SK-MEL-5 (cell line): Measurements from ENCODE around the gene CD6. TPM values are rescaled to one million over a fixed set of nuclear protein-coding genes. Genes with fewer than 3 reads are reported as not detected.

ENCODE experiments used
- DNase-seq: peaks from one replicate; pipeline ENCODE4 v3.0.0-alpha.2; 2016; ENCODE audit warnings: low read depth, low spot score
- in situ Hi-C: cut with HindIII; loops from 2 replicates; pipeline ENCODE4 v1.10.0; 2016; ENCODE audit warnings: low sequenced_read_pairs, high pct_unique_total_duplicates, low pct_unique_long_range_greater_than_20kb
- total RNA-seq: library from RNA; depleted of rRNA; stranded (reverse); fragments of >200 nt; shearing (Covaris generic); gene quantifications from 2 replicates; pipeline ENCODE4 v1.2.3, GENCODE V29; 2014

Gene CD6
- total RNA-seq, 1 experiment from 2014 or later, result not detected

DNA sequence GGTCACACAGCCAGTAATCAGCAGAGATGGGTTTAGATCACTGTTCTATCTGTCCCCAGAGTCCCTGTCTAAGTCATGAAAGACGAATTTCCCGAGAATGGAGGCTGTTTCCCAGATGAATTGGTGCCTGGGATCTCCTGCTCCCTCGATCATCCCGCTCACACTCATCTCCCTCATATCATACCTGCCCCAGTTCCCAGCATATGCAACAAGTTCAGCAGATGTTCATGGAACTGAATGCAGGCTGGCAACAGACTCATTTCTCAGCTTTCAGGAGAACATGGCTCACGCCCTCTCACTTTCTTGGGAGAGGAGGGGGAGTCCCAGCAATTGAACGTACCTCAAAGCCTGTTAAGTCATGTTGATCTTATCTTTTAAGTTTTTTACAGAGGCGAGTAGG, 22.1 kb downstream of the CD6 start:
- DNase-seq, result no peak
- in situ Hi-C loops, result no loop called here

GRCh38 chr11:60994541-60995080, 23.1 kb downstream of the CD6 start:
- no peak for DNase-seq
- in situ Hi-C loops, result no loop called here

- in situ Hi-C loops, result no loop called here
- no peak for DNase-seq
Observed at GRCh38 chr11:60995798-60996197, 24.3 kb downstream of the CD6 start.

DNA sequence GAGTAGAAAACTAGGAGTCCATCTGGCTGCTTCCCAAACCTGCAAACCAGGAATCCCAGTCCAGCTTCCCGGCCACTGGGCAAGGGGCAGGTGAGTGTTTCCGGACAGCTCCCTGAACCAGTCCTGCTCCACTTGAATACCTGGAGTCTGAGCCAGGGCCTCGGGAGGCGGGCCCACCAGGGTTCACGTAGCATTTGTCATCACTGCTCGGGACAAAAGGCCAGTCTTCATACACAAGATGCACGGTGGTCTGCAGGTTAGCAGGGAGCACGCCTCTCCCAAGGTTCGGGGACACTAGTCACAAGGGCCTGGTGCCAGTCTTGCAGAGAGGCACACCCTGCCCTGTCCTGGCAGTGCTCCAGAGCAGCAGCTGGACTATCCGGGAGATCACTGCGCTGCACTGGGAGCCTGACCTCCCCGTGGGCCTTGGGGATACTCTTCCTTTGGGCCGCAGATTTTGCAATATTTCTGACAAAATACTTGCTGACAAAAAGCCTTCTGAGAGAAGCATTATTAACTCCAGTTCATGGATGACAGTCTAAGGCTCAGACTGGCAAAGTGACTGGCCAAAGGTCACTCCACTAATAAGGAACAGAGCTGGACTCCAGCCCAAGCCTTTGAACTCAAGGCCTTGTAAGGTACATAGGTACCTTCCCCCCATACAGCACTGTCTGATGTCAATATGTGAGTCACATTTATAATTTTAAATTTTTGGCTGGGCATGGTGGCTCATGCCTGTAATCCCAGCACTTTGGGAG, 25.1 kb downstream of the CD6 start:
- in situ Hi-C loops, result no loop called here
- no peak for DNase-seq

DNA sequence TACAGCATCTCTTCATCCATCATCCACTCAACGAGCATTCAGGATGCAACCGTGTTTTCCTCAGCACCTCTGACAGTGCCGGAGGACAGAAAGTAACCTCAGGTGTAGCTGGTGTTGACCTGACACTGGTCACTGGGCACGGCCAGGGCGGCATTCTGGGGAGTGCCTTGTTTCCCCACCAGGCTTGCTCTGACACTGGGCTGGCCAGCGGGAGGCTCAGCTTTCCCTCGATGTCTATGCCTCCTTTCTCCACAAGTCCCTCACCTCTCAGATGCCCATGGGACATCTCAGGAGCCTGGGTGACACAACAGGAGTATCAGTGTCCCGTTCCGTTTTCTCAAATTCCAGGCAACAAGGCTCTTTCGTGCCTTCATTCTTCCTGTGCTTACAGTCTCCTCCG, 28.9 kb downstream of the CD6 start:
- no peak for DNase-seq
- in situ Hi-C loops, result no loop called here

GRCh38 chr11:61001931-61002330, 30.5 kb downstream of the CD6 start:
- no peak for DNase-seq
- in situ Hi-C loops, result no loop called here

DNA sequence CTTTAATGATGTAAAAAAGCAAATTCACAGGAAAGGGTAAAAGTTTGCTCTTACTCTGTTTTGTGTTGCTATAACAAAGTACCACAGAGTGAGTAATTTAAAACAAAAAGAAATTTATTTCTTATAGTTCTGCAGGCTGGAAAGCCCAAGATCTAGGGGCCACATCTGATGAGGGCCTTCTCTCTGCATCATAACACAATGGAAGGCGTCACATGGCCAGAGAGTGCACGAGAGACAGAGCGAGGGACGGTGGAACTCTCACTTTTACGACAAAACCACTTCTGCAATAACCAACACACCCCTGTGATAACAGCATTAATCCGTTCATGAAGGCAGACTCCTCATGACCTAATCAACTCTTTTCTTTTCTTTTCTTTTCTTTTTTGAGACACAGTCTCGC, 31.1 kb downstream of the CD6 start:
- in situ Hi-C loops, result no loop called here
- DNase-seq, result no peak

- DNase-seq, result no peak
- in situ Hi-C loops, result no loop called here
Observed at GRCh38 chr11:61004180-61004611, 32.7 kb downstream of the CD6 start.

DNA sequence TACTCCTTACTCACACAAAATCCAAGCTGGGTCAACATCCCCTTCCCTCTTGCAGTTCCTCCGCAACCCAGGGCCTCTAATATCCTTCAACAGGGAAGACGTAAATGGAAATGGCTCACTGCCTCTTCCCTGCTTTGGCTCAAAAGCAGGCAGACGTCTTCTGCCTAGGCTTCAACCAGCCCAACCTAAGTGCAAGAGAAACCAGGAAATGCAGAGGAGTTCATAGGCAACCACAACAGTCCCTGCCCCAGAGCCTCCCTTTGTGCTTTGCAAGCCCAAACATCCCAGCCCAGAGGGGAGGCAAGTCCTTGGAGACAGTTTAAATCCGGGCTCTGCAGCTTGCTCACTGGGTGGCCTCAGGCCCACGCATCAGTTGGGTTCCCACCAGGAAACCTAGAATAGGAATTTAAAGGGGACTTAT, 33.3 kb downstream of the CD6 start:
- no peak for DNase-seq
- in situ Hi-C loops, result no loop called here

DNA sequence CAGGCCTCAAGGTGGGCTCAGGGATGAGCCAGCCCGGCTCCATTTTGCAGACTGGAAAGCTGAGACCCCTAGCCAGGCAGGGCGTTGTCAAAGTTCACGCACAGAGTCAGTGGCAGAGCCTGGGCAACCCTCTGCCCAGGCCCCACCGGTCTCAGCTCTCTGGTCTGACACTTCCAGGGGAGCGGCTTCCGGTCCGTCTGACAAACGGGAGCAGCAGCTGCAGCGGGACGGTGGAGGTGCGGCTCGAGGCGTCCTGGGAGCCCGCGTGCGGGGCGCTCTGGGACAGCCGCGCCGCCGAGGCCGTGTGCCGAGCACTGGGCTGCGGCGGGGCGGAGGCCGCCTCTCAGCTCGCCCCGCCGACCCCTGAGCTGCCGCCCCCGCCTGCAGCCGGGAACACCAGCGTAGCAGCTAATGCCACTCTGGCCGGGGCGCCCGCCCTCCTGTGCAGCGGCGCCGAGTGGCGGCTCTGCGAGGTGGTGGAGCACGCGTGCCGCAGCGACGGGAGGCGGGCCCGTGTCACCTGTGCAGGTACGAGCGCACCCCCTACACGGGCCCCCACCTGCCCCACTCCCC, 36.0 kb downstream of the CD6 start:
- DNase-seq, result no peak
- in situ Hi-C loops, result no loop called here

GRCh38 chr11:61007956-61008896, 36.7 kb downstream of the CD6 start:
- DNase-seq, result no peak
- in situ Hi-C loops, result no loop called here

DNA sequence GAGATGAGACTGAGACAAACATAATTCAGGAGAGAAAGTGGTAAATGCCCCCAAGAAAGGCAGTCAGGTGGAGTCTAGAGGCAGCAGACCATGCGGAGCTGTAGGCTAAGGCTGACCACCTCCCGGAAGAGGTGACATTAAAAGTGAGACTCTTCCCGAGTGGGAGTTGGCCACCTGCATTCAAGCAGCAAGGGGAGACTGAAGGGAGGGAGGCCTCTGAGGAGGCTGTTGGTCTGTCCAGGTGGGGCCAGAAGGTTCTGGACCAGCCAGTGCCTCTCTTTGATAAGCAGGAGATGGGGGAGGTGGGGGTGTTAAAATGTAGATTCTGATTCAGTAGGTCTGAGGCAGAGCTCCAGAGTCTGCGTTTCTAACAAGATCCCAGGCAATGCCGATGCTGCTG, 37.5 kb downstream of the CD6 start:
- in situ Hi-C loops, result no loop called here
- no peak for DNase-seq

- no peak for DNase-seq
- in situ Hi-C loops, result no loop called here
Observed at GRCh38 chr11:61009392-61010275, 38.2 kb downstream of the CD6 start.

- no peak for DNase-seq
- in situ Hi-C loops, result no loop called here
Observed at GRCh38 chr11:61010466-61011228, 39.2 kb downstream of the CD6 start.

- no peak for DNase-seq
- in situ Hi-C loops, result no loop called here
Observed at GRCh38 chr11:61011229-61011870, 39.9 kb downstream of the CD6 start.
